ENCODE data around the gene ALX4.

GRCh38 chr11:44286911-44287310, 23.0 kb downstream of the ALX4 start:
- TF ChIP-seq CTCF (IDR thresholded peaks at IDR 0.05) (no peak), POLR2A (IDR thresholded peaks at IDR 0.05) (no peak)
